ENCODE data around the gene KCND3.

The KCND3 gene

GRCh38 chr1:111832521-111833155 is 156.8 kb downstream of the KCND3 start:
- Histone ChIP-seq H3K4me2 (ENCODE audit: low read length) (no peak overlapping the region), H3K79me2 (ENCODE audit: control insufficient read depth, low read length) (no peaks in the 10 kb centered on the region), H3K9me2 (replicated peaks; ENCODE audit: control insufficient read depth, low read length) (no peaks in the 10 kb centered on the region), H4K20me1 (ENCODE audit: control insufficient read depth, insufficient read depth, low read depth, low read length) (no peaks in the 10 kb centered on the region), H3K27me3 (ENCODE audit: control insufficient read depth, low read length) (no peaks in the 10 kb centered on the region), H3K4me3 (ENCODE audit: low read length) (no peak overlapping the region), H3K4me1 (ENCODE audit: control insufficient read depth, low read length) (no peaks in the 10 kb centered on the region), H3K36me3 (ENCODE audit: control insufficient read depth, low read length) (no peaks in the 10 kb centered on the region), H3F3A (ENCODE audit: control insufficient read depth, insufficient read depth) (no peaks in the 10 kb centered on the region), H3K27ac (ENCODE audit: low read depth, low read length) (no peak overlapping the region), H3K9me3 (ENCODE audit: control insufficient read depth, insufficient read depth, low read length) (no peaks in the 10 kb centered on the region)
- no peak for TF ChIP-seq EZH2phosphoT487 (IDR thresholded peaks at IDR 0.05; ENCODE audit: borderline replicate concordance, low read length)
- TF ChIP-seq CTCF (IDR thresholded peaks at IDR 0.05; ENCODE audit: low read depth, low read length, poor library complexity, severe bottlenecking), result no peak

GRCh38 chr1:111831153-111831552 is 158.3 kb downstream of the KCND3 start:
- no peaks in the 10 kb centered on the region for H3K9me2 ChIP-seq (replicated peaks; ENCODE audit: control insufficient read depth, low read length)
- no peaks in the 10 kb centered on the region for H3K36me3 ChIP-seq (ENCODE audit: control insufficient read depth, low read length)
- H3K27me3 ChIP-seq (ENCODE audit: control insufficient read depth, low read length), result no peaks in the 10 kb centered on the region
- no peaks in the 10 kb centered on the region for H3F3A ChIP-seq (ENCODE audit: control insufficient read depth, insufficient read depth)
- H3K4me2 ChIP-seq (ENCODE audit: low read length), result no peak overlapping the region
- no peaks in the 10 kb centered on the region for H3K9me3 ChIP-seq (ENCODE audit: control insufficient read depth, insufficient read depth, low read length)
- H3K4me3 ChIP-seq (ENCODE audit: low read length), result no peak overlapping the region
- no peaks in the 10 kb centered on the region for H3K4me1 ChIP-seq (ENCODE audit: control insufficient read depth, low read length)
- TF ChIP-seq CTCF (IDR thresholded peaks at IDR 0.05; ENCODE audit: low read depth, low read length, poor library complexity, severe bottlenecking), result no peak
- no peak for TF ChIP-seq EZH2phosphoT487 (IDR thresholded peaks at IDR 0.05; ENCODE audit: borderline replicate concordance, low read length)
- no peaks in the 10 kb centered on the region for H4K20me1 ChIP-seq (ENCODE audit: control insufficient read depth, insufficient read depth, low read depth, low read length)
- H3K79me2 ChIP-seq (ENCODE audit: control insufficient read depth, low read length), result no peaks in the 10 kb centered on the region
- H3K27ac ChIP-seq (ENCODE audit: low read depth, low read length), result no peak overlapping the region

GRCh38 chr1:111827946-111828345 is 161.5 kb downstream of the KCND3 start:
- peaks cover 6% of the 10 kb centered on the region; the same call in 1 of the 2 replicates for H3K27me3 ChIP-seq (ENCODE audit: control insufficient read depth, low read length)
- H3K27ac ChIP-seq (ENCODE audit: low read depth, low read length), result no peak overlapping the region
- no peaks in the 10 kb centered on the region for H3K36me3 ChIP-seq (ENCODE audit: control insufficient read depth, low read length)
- H3K79me2 ChIP-seq (ENCODE audit: control insufficient read depth, low read length), result no peaks in the 10 kb centered on the region
- no peaks in the 10 kb centered on the region for H3K4me1 ChIP-seq (ENCODE audit: control insufficient read depth, low read length)
- no peaks in the 10 kb centered on the region for H3F3A ChIP-seq (ENCODE audit: control insufficient read depth, insufficient read depth)
- H3K4me3 ChIP-seq (ENCODE audit: low read length), result no peak overlapping the region
- no peak for TF ChIP-seq EZH2phosphoT487 (IDR thresholded peaks at IDR 0.05; ENCODE audit: borderline replicate concordance, low read length)
- TF ChIP-seq CTCF (IDR thresholded peaks at IDR 0.05; ENCODE audit: low read depth, low read length, poor library complexity, severe bottlenecking), result no peak
- H4K20me1 ChIP-seq (ENCODE audit: control insufficient read depth, insufficient read depth, low read depth, low read length), result no peaks in the 10 kb centered on the region
- no peaks in the 10 kb centered on the region for H3K9me3 ChIP-seq (ENCODE audit: control insufficient read depth, insufficient read depth, low read length)
- H3K9me2 ChIP-seq (replicated peaks; ENCODE audit: control insufficient read depth, low read length), result no peaks in the 10 kb centered on the region
- H3K4me2 ChIP-seq (ENCODE audit: low read length), result no peak overlapping the region
